OCI-LY1 (cell line): ENCODE measurements around the gene ZNF524.
A peak's percentile ranks its signal among the peaks of the same experiment; 100 is the strongest.

Source experiments
- H2AFZ ChIP-seq: fragments of 200-600 bp; sonication (generic), shearing (Covaris generic); 2 replicates; pipeline ENCODE4 v1.6.0; 2014; ENCODE audit warnings: antibody characterized with exemption, mild to moderate bottlenecking, low read length
- H3F3A ChIP-seq: fragments of 200-600 bp; sonication (generic), shearing (Covaris generic); 2 replicates; pipeline ENCODE4 v1.6.0; 2014; ENCODE audit warnings: mild to moderate bottlenecking, antibody characterized with exemption, low read length, moderate library complexity; ENCODE audit not compliant: insufficient read depth
- H3K27ac ChIP-seq: fragments of 200-600 bp; sonication (generic); 2 replicates; pipeline ENCODE4 v1.5.1; 2014; ENCODE audit warnings: low read length, mixed run types, mild to moderate bottlenecking, low read depth; ENCODE audit not compliant: poor library complexity, severe bottlenecking
- H3K27me3 ChIP-seq: fragments of 200-600 bp; sonication (generic); 2 replicates; pipeline ENCODE4 v1.6.0; 2014; ENCODE audit warnings: antibody characterized with exemption, mild to moderate bottlenecking, low read length, moderate library complexity; ENCODE audit not compliant: insufficient read depth
- H3K36me3 ChIP-seq: fragments of 200-600 bp; sonication (generic); 2 replicates; pipeline ENCODE4 v1.6.1; 2014; ENCODE audit warnings: mild to moderate bottlenecking, antibody characterized with exemption, low read length, moderate library complexity, mixed read lengths; ENCODE audit not compliant: insufficient read depth
- H3K4me1 ChIP-seq: fragments of 200-600 bp; sonication (generic); 2 replicates; pipeline ENCODE4 v1.5.1; 2014; ENCODE audit warnings: mild to moderate bottlenecking, low read length, moderate library complexity; ENCODE audit not compliant: insufficient read depth, severe bottlenecking
- H3K4me2 ChIP-seq: fragments of 200-600 bp; sonication (generic), shearing (Covaris generic); 2 replicates; pipeline ENCODE4 v1.6.1; 2014; ENCODE audit warnings: low read length
- H3K4me3 ChIP-seq: fragments of 200-600 bp; sonication (generic); 2 replicates; pipeline ENCODE4 v1.5.1; 2014; ENCODE audit warnings: low read length, low read depth, mild to moderate bottlenecking, mixed read lengths; ENCODE audit not compliant: poor library complexity, severe bottlenecking
- H3K79me2 ChIP-seq: fragments of 200-600 bp; shearing (Covaris generic); 2 replicates; pipeline ENCODE4 v1.6.1; 2016; ENCODE audit warnings: mixed run types, low read length, mixed read lengths; ENCODE audit not compliant: insufficient read depth
- H3K9ac ChIP-seq: fragments of 200-600 bp; sonication (generic), shearing (Covaris generic); 2 replicates; pipeline ENCODE4 v1.6.1; 2014; ENCODE audit warnings: mild to moderate bottlenecking, low read length, mixed read lengths
- H3K9me2 ChIP-seq: fragments of 200-600 bp; sonication (generic), shearing (Covaris generic); 2 replicates; pipeline ENCODE4 v1.6.1; 2014; ENCODE audit warnings: low read depth, mild to moderate bottlenecking, low read length, mixed read lengths
- H3K9me3 ChIP-seq: fragments of 200-600 bp; shearing (Covaris generic); 2 replicates; pipeline ENCODE4 v1.6.1; 2014; ENCODE audit warnings: low read length, mixed read lengths
- H4K20me1 ChIP-seq: fragments of 200-600 bp; sonication (generic), shearing (Covaris generic); 2 replicates; pipeline ENCODE4 v1.6.0; 2016; ENCODE audit warnings: mild to moderate bottlenecking, low read length; ENCODE audit not compliant: insufficient read depth
- EZH2 ChIP-seq: fragments of 200-600 bp; sonication (generic), shearing (Covaris generic); IDR thresholded peaks from 2 replicates; pipeline ENCODE4 v1.8.0; 2017; ENCODE audit warnings: borderline replicate concordance, mixed run types, mild to moderate bottlenecking, antibody characterized with exemption, low read length, moderate library complexity, mixed read lengths
- TF ChIP-seq, protein P1 (sequence below): fragments of 200-600 bp; sonication (generic), shearing (Covaris generic); IDR thresholded peaks from 2 replicates; pipeline ENCODE4 v1.5.1; 2017; ENCODE audit warnings: mild to moderate bottlenecking, antibody characterized with exemption, low read length, moderate library complexity, mixed read lengths

ZNF524 gene

DNA sequence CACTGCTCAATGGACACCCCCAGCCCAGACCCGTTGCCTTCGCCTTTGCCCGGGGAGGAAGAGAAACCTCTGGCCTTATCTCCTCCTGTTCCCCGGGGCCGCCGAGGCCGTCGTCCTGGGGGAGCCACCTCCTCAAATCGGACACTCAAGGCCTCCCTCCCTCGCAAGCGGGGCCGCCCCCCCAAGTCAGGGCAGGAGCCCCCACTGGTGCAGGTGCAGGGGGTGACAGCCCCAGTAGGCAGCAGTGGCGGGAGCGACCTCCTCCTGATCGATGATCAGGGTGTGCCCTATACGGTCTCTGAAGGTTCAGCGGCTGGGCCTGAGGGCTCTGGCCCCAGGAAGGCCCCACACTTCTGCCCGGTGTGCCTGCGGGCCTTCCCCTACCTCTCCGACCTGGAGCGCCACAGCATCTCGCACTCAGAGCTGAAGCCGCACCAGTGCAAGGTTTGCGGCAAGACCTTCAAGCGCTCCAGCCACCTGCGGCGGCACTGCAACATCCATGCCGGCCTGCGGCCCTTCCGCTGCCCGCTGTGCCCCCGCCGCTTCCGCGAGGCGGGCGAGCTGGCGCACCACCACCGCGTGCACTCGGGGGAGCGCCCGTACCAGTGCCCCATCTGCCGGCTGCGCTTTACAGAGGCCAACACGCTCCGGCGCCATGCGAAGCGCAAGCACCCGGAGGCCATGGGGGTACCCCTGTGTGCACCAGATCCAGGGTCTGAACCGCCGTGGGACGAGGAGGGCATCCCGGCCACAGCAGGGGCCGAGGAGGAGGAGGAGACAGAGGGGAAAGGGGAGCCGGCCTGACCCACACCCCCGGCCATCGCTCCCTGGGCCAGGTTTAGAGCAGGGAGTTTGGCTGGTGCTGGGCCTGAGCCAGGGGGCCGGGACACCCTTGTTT lies 2.3 kb downstream of the ZNF524 start:
- H3K9me2 ChIP-seq = no peaks in the 10 kb centered on the region
- H2AFZ ChIP-seq = no peak overlapping the region
- no peaks in the 10 kb centered on the region for H3K79me2 ChIP-seq
- no peak overlapping the region for H3K4me2 ChIP-seq
- H3K9me3 ChIP-seq = no peaks in the 10 kb centered on the region
- H3K4me3 ChIP-seq = no peak overlapping the region
- H3K27me3 ChIP-seq = no peaks in the 10 kb centered on the region
- no peaks in the 10 kb centered on the region for H4K20me1 ChIP-seq
- 0 out of 2 replicates have a peak, but pooled peaks cover 6% of the 10 kb centered on the region for H3K36me3 ChIP-seq
- H3K9ac ChIP-seq = no peak overlapping the region
- H3K27ac ChIP-seq = peak overlapping the region; percentile 86
- no peak for TF ChIP-seq EZH2
- TF ChIP-seq, protein P1, sequence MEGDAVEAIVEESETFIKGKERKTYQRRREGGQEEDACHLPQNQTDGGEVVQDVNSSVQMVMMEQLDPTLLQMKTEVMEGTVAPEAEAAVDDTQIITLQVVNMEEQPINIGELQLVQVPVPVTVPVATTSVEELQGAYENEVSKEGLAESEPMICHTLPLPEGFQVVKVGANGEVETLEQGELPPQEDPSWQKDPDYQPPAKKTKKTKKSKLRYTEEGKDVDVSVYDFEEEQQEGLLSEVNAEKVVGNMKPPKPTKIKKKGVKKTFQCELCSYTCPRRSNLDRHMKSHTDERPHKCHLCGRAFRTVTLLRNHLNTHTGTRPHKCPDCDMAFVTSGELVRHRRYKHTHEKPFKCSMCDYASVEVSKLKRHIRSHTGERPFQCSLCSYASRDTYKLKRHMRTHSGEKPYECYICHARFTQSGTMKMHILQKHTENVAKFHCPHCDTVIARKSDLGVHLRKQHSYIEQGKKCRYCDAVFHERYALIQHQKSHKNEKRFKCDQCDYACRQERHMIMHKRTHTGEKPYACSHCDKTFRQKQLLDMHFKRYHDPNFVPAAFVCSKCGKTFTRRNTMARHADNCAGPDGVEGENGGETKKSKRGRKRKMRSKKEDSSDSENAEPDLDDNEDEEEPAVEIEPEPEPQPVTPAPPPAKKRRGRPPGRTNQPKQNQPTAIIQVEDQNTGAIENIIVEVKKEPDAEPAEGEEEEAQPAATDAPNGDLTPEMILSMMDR = no peak
- peaks cover 24% of the 10 kb centered on the region for H3K4me1 ChIP-seq
- H3F3A ChIP-seq = no peaks in the 10 kb centered on the region; the same call in 1 of the 2 replicates

DNA sequence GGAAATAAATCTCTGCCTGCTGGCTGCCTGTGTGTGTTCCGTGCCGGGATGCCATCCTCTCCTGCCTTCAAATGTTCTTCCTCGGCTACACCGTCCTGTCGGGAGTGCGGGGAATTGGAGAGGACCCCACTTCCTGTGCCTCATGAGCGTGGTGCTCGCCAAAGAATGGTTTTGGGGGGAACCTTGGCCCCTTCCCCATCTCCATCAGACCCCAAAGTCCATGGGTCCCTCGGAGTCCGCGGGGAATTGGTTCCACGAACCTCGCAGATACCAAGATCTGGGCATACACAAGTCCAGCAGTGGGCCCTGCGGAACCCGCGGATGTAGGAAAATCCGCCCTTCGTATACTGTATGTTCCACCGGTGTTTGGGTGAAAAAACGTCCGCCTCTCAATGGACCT lies 3.0 kb downstream of the ZNF524 start:
- TF ChIP-seq, protein P1 = no peak
- TF ChIP-seq EZH2 = no peak
- Histone ChIP-seq H3K4me3 (no peak overlapping the region), H4K20me1 (no peaks in the 10 kb centered on the region), H3K4me2 (no peak overlapping the region), H3K36me3 (0 out of 2 replicates have a peak, but pooled peaks cover 6% of the 10 kb centered on the region), H3K9me3 (no peaks in the 10 kb centered on the region), H3F3A (no peaks in the 10 kb centered on the region; the same call in 1 of the 2 replicates), H3K4me1 (peaks cover 24% of the 10 kb centered on the region), H3K9ac (no peak overlapping the region), H3K79me2 (no peaks in the 10 kb centered on the region), H3K27me3 (no peaks in the 10 kb centered on the region), H3K9me2 (no peaks in the 10 kb centered on the region), H3K27ac (no peak overlapping the region), H2AFZ (no peak overlapping the region)

DNA sequence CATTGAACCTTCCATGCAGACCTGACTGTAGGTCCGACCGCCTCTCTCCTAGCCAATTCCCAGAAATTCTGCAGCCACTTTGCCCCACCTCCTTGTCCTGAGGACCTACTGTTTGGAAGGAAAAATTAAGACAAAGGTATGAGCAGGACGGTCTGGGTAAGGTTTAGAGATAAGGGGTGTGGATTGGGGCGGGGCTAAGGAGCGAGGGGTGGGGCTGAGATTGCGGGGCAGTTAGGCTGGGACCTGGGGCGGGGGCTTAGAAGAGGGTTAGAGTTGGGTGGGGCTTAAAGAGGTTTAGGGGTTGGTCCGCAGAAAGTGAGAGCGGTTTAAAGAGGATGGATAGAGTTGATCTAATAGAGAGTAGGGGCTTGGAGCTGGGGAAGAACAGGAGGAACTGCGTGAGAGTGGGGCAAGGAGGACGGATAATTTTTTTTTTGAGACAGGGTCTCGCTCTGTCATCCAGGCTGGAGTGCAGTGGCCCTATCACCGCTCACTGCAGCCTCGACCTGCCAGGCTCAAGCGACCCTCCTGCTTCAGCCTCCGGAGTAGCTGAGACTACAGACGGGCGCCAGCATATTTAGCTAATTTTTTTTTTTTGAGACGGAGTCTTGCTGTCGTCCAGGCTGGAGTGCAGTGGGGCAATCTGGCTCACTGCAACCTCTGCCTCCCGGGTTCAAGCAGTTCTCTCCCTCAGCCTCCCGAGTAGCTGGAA lies 3.6 kb downstream of the ZNF524 start:
- no peak overlapping the region for H2AFZ ChIP-seq

More for the DNA sequence above, 3.6 kb downstream of the ZNF524 start:
- H3K27ac ChIP-seq = no peak overlapping the region
- H4K20me1 ChIP-seq = no peaks in the 10 kb centered on the region
- no peak overlapping the region for H3K9ac ChIP-seq
- H3K9me2 ChIP-seq = no peaks in the 10 kb centered on the region
- H3K27me3 ChIP-seq = no peaks in the 10 kb centered on the region
- no peak overlapping the region for H3K4me3 ChIP-seq
- H3K79me2 ChIP-seq = no peaks in the 10 kb centered on the region
- peaks cover 24% of the 10 kb centered on the region for H3K4me1 ChIP-seq
- no peaks in the 10 kb centered on the region for H3K9me3 ChIP-seq
- H3K4me2 ChIP-seq = no peak overlapping the region
- no peaks in the 10 kb centered on the region; the same call in 1 of the 2 replicates for H3F3A ChIP-seq
- 0 out of 2 replicates have a peak, but pooled peaks cover 6% of the 10 kb centered on the region for H3K36me3 ChIP-seq
- TF ChIP-seq, protein P1 = no peak
- TF ChIP-seq EZH2 = no peak
